EH (cell line): ENCODE measurements around the gene ARID1A.
A peak's percentile ranks its signal among the peaks of the same experiment; 100 is the strongest.

Experiments
- DNase-seq: peaks from one replicate; pipeline ENCODE4 v3.0.0-alpha.2; 2015; ENCODE audit warnings: low read depth

The ARID1A gene

GRCh38 chr1:26761217-26761616 lies 65.4 kb downstream of the ARID1A start:
- no peak for DNase-seq

GRCh38 chr1:26767714-26768113 lies 71.9 kb downstream of the ARID1A start:
- no peak for DNase-seq

- peak; percentile 94 for DNase-seq
Observed at GRCh38 chr1:26768755-26769154, 72.9 kb downstream of the ARID1A start.

- no peak for DNase-seq
Observed at GRCh38 chr1:26771285-26771642, 75.4 kb downstream of the ARID1A start.

GRCh38 chr1:26771643-26772321 lies 76.0 kb downstream of the ARID1A start:
- peak; percentile 99 for DNase-seq

GRCh38 chr1:26772687-26773086 lies 76.9 kb downstream of the ARID1A start:
- DNase-seq, result peak; percentile 100

GRCh38 chr1:26774462-26774861 lies 78.6 kb downstream of the ARID1A start:
- no peak for DNase-seq

- DNase-seq, result peak; percentile 30
Observed at GRCh38 chr1:26775666-26776065, 79.9 kb downstream of the ARID1A start.

- no peak for DNase-seq
Observed at GRCh38 chr1:26779098-26779668, 83.4 kb downstream of the ARID1A start.

GRCh38 chr1:26780344-26780957 lies 84.6 kb downstream of the ARID1A start:
- DNase-seq, result no peak

- no peak for DNase-seq
Observed at GRCh38 chr1:26781206-26781825, 85.5 kb downstream of the ARID1A start.

GRCh38 chr1:26782521-26783212 lies 86.9 kb downstream of the ARID1A start:
- DNase-seq, result peak; percentile 32

- no peak for DNase-seq
Observed at GRCh38 chr1:26783646-26784022, 87.8 kb downstream of the ARID1A start.

- DNase-seq, result peak; percentile 93
Observed at GRCh38 chr1:26784023-26784871, 88.4 kb downstream of the ARID1A start.

GRCh38 chr1:26784886-26785285 lies 89.1 kb downstream of the ARID1A start:
- peak; percentile 65 for DNase-seq

- peak; percentile 76 for DNase-seq
Observed at GRCh38 chr1:26785611-26786436, 90.0 kb downstream of the ARID1A start.

GRCh38 chr1:26786437-26787380 lies 90.9 kb downstream of the ARID1A start:
- peak; percentile 96 for DNase-seq

- DNase-seq, result peak; percentile 75
Observed at GRCh38 chr1:26787381-26787705, 91.5 kb downstream of the ARID1A start.

GRCh38 chr1:26787706-26788514 lies 92.1 kb downstream of the ARID1A start, which contains the start of gene PIGV:
Gene PIGV (plus strand): TSS chr1:26787950. CDS start chr1:26790816, 2,866 bp downstream.
- peak; percentile 86 for DNase-seq
